GM18870 (cell line): Measurements from ENCODE around the gene ANO4.
A peak's percentile ranks its signal among the peaks of the same experiment; 100 is the strongest.
"Not testable (repeated sequence)": the region's sequence is repeated elsewhere in the genome, so short reads cannot be mapped to it uniquely, and the experiment has no call there.

Experiments
- ATAC-seq: cut with Tn5 transposase; IDR thresholded peaks from one replicate; pipeline ENCODE4 v1.9.1; 2021; ENCODE audit warnings: moderate library complexity; ENCODE audit not compliant: unreplicated experiment

Gene ANO4

DNA sequence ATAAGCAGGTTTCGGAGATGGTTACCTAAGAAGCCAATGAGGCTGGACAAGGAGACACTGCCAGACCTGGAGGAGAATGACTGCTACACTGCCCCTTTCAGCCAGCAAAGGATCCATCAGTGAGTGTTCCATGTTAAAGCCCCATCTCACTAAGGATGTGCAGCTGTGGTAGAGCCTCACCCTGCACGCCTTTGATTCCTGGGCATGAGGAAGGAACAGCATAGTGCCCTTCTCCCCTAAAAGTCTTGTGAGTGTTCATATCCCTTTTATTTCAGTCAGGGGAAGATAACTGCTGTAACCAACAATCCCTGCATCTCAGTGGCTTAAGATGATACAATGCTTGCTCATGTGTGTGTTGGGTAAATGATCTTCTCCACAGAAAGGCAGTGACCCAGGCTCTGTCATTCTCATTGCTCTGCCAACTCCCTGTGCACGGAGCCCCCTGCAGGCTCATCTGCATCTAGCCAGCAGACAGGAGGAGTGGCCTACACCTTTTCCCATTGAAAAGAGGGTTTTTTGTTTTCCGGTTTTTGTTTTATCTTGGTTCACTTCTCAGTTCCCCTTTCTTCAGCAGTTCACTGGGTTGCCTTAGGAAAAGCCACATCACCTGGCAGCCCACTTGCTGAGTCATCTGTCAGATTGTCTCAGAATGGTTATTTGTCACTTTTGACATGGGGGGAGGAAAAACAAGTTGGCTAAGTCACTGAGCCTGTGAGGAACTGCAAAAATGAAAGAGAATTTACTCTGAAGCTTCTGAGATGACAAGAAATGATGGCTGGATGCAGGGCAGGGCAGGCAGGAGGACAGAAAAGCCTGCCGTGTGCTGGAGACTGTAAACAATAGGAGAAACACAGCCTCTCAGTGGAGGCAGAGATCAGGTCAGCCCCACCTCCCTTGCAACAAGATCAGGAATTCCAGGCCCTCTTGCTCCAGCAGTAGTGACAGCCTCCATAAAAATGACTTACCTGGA, 193.3 kb downstream of the ANO4 start:
- peak; percentile 98 for ATAC-seq

DNA sequence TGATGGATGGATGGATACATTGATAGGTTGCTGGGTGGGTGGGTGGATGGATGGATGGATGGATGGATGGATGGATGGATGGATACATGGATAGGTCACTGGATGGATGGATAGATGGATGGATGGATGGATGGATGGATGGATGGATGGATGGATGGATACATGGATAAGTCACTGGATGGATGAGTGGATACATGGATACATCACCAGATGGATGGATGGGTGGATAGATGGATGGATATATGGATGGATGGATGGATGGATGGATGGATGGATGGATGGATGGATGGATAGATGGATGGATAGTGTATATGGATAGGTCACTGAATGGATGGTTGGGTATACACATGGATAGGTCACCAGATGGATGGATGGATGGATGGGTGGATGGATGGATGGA, 194.9 kb downstream of the ANO4 start:
- ATAC-seq = not testable (repeated sequence)

DNA sequence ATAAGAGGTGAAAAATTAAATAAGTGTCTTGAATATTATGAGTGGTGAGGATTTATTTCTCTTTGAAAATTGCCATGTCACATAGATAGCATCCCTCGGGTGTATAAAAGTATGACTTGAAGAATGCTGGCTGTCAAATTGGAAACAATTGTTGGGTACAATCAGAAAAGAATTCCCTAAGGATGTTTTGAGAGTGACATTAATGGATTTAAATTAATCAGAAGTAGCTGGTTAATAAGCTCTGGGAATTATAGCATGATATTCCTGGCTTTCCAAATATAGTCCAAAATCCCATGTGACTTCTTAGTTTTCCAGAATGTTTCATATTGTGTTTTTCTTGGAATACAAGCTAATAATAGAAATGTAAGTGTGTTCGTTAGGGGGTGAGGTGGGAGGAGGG, 196.5 kb downstream of the ANO4 start:
- ATAC-seq = no peak

DNA sequence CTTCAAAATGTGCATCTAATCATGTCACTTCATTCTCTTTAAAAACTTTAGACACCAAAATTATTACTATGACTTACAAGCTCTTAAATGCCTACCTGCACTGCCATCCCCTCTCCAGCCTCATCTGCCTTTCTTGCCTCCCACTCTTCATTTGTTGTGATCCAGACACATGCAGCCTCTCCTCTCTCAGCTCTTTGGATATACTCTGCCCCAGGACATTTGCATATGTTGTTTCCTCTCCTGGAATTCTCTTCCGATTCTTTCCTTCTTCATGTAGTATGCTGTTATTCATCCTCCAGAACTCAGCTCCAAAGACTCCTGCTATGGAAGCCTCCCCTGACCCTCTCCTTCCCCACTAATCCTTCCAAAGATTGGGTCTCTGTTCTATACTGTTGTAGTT, 197.6 kb downstream of the ANO4 start:
- no peak for ATAC-seq

DNA sequence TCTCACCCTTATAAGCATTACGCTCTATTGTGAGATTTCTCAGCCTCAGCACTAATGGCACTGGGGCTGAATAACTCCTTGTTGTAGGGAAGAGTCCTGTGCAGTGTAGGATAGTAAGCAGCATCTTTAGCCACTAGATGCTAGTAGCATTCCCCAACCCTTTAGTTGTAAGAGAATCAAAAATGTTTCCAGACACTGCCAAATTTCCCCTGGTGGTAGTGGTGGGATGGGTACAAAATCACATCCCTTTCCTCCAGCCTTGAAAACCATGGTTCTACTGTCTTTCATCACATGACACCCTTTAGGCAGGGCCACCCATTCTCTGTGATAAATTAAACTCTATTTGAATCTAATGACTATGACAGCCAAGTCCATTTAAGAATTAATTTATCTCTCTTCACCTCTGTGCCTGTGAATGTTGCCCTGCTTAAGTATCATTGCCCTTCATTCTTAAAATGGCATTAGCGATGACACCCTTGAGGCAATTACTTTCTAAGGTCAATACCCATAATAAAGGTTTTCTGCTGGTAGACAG, 199.4 kb downstream of the ANO4 start:
- no peak for ATAC-seq

DNA sequence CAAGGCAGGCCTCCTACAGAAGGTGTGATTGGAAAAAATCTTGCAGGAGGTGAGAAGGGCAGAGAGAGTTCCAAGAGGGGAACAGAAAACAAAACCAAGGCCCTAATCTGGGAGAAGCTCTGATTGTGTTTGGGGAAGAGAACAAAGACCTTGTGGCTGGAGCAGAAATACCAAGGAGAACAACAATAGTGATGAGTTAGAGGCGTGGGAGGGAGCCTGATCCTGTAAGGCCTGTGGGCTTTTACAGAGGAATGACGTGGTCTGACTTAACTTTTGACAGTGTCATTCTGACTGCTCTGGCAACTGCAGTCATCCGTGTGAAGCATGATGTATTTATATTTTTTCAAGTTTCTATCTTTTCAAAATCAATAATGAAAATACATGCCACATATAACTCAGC, 200.6 kb downstream of the ANO4 start:
- peak; percentile 76 for ATAC-seq

DNA sequence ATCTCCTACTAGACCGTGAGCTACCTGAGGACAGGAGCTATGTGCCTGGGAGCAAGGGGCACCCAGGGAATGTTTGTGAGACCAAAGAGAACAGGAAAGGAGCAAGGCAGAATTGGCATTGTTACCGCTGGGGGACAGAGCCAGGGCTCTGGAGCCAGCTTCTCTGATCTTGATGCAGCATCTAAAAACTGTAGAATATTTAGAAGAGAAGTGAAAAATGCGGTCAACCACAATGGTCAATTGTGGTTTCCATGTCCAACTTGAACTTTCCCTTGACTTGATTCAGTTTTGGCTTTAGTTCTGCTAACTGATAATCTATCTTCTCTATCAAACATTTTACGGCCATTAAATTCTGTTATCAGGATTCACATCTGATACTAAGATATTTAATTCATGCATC, 201.2 kb downstream of the ANO4 start:
- ATAC-seq = peak; percentile 78

DNA sequence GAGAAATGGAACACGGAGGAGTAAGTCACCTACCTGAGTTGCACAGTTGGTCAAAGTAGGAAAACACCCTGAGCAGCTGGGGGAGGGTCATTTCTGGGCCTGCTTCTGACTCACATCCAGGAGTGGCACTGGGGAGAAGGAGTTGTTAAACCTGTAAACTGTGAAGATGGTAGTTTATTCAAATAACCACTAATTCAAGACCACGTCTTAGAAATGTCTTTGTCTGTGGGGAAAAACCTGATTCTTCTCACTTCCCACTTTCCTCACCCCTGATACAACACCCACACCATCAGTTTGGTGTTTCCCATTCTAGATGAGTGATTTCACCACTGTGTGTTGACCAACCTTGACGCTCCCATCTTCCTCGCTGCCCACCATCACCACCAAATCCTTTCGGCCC, 207.1 kb downstream of the ANO4 start:
- peak; percentile 87 for ATAC-seq

DNA sequence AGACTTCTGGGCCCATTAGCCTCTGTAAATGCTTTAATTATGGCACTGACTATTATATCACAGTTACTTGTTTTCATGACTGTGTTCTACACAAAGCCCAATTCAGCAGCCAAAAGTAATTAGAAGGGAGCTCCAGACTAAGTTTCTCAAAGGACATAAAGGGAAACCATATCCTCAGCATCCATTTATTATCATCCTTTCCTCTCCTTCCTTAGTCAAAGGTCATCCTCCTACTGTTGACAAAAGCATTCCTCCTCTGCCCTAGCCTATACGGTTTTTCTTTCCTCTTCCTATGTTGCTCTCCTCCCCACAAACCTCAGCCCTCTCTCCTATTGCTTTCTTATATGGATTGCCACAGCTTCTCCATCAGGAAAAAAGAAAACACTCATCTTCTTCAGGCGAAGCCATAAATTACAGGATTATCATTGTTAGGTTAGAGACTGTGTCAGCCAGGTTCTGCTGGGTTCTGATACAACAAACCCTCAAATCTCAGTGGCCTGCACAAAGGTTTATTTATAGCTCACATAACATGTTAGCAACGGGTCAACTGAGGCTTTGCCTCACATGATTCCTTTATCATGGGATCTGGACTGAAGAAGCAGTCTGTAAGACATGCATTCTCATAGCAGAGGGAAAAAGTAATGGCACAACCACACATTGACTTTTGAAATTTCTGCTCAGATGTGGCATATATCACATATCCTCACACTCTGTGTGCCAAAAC, 208.3 kb downstream of the ANO4 start:
- no peak for ATAC-seq

DNA sequence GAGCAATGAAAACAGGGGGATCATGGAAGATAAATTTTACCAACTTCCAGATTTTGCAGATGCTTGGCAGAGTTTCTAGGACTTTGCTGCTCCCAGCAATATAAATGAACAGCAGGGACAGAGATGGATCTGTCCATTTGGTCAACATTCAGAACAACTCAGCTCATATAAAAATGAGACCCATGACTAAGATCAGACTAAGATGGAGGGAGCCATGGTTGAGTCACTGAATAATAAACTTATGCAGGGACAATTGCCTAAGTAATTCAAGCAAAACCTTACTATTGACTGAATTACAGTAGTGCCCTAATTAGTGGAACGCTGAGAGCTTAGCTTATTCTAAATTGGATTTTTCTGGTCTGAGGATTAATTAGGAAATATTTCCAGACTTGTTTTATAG, 210.3 kb downstream of the ANO4 start:
- ATAC-seq = no peak

DNA sequence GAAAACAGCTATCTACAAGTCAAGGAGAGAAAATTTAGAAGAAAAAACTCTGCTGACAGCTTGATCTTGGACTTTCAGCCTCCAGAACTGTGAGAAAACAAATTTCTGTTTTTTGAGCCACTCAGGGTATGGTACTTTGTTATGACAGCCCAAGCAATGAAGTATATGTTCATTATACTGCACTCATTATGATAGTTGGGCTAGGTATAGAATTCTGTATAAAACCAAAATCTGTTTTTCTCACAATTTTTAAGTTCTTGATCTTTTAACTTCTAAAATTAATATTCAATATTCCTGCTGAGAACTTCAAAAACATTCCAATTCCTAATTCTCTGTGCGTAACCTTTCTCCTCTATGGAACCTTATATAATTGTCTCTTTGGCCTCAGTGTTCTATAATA, 214.7 kb downstream of the ANO4 start:
- no peak for ATAC-seq

DNA sequence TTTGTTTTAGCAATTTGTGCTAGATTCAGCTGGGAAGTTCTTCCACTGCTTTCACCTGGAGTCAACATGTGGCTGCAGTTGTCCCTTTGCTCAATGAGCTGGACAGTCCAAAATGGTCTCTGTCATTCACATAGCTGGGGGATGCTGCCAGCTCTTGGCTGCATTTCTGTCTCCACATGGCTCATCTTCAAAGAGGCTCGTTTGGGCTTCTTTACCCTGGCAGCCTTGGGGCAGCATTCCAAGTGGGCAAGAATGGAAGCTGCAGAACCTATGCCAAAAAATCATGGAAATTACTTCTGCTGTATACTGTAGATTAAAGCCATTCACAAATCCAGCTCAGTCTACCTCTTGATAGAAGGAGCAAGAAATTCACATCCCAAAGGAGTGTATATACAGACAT, 216.3 kb downstream of the ANO4 start:
- ATAC-seq = no peak

DNA sequence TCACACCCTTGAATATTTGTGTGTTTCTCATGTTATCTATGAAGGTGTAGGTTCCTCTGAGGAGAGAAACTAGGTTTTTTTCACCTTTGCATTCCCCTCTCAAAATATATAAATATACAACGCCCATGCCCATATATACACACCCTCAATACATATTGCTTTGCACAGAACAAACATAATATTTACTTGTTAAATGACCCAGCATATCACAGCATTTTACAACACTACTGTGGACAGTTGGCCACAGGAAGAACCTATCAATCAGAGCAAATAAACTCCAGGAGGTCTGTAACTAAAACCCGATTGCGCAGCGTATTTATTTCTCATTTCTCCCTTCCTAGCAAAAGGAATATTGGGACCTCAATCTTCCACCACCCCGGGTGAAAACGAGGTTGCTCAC, 219.4 kb downstream of the ANO4 start:
- ATAC-seq = no peak

DNA sequence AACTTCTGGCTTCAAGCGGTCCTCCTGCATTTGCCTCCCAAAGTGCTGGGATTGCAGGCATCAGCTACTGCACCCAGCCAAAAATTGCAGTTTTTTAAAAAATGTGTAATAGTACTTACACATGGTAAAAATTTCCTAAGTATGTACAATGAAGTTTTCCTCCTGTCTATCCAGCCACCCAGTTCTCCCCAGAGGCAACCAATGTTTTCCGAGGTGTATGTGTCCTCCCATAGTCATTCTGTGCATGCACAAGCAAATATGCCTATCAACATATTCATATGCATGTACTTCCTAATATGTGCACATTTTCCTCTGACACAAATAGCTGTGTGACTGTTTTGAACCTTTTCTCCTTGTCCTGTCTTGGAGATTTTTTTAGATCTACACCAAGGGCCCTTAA, 220.5 kb downstream of the ANO4 start:
- no peak for ATAC-seq

DNA sequence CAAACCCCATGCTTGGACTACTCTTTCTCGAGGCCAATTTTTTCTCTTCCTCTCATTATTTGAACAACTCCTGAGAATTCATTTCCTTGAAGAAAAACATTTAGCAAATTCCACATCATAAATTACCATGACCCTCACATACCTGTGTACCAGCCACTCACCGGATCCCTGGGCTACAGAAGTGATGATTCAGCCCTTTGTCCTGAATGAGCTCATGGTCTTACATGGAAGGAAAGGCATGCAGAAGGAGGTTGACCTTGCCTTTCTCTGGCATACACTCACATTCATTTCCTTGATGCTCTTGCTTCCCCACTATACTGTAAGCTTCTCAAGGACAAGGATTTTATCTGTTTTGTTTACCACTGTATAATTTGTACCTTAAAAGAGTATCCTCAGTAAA, 224.0 kb downstream of the ANO4 start:
- ATAC-seq = no peak

DNA sequence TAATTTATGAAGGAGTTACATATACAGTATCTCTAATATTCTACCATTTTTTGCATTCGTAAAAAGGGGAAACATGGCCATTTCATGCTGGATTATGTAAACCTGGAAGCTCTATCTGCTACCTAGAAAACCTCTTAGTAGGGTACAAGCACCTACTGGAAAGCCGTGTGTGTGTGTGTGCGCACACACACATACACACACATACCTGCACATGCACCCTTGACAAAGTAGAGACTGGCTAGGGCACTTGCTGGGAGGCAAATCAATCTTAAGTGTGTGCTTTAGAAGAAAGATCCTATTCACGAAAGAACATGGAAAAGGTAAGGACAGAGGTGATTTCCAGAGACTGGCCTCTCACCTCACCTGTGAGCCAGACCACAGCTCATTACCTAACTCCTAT, 224.6 kb downstream of the ANO4 start:
- no peak for ATAC-seq

DNA sequence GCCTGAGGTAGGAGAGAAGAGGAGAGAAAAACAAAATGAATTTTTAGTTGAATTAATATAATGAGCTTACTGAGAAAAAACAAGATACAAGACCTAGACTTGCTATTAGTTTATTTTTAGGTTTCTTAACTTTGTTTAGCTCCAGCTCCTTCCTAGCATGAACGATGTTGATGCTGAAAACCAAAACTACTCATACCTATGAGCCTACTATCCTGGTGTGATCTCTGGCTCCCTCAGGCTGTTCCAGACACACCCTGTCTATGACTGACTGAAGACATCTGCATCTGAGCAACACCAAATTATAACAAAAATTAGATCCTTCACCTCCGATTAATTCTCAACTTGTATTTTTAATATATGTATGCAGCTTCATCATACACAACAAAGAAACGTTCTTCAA, 225.1 kb downstream of the ANO4 start:
- no peak for ATAC-seq

DNA sequence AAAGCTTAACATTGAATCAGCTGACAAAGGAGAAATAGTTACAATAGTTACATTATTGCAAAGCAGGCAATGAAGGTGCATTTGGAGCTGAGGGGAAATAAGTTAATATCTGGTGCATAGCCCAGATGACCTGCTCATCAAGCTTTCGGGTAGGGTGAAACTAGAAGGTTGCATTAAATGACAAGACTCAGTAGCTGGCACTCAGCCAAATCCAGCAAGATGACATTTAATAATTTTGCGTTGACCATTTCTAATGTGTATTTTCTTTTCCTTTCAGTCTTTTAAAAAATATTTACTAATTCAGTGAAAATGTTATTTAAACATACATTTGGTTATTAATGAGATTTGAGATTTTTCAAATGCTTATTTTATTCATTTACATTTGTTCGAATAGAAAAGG, 226.9 kb downstream of the ANO4 start:
- no peak for ATAC-seq

DNA sequence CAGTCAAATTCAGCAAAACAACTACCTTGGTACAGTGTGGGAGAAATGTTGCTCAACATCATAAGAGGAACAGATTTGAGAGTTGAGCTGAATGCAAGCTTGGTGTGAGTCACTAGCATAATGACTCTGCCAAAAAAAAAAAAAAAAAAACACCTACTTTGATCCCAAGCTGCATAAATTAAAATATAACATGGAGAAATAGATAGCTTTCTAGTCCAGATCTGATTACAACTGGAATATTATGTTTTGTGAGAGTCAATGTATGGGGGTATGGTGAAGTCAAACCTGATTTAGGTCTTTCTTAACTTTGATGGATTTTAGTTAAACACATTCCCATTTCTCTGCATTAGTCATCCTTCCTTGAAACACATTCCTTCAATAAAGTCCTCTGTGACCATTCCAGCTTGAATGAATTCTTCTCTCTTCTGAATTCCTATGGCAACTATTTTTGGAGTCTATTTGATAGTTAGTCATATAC, 227.4 kb downstream of the ANO4 start:
- ATAC-seq = no peak

DNA sequence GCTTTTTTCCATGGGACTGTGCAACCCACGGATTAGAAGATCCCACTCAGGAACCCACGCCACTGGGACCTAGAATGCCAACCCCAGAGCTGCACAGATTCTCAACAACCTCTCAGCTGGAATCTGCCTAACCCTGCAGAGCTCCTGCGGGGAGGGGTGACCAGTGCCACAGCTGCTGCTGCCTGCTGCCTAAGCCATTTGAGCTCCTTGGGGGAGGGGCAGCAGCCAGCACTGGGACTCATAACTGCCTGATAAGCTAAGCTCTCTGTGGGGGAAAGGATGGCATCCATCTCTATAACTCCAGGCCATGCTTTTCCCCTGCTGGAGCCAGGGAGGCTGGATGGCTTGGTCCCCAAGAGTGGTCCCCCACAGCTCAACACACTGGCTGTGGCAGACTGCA, 232.6 kb downstream of the ANO4 start:
- no peak for ATAC-seq

DNA sequence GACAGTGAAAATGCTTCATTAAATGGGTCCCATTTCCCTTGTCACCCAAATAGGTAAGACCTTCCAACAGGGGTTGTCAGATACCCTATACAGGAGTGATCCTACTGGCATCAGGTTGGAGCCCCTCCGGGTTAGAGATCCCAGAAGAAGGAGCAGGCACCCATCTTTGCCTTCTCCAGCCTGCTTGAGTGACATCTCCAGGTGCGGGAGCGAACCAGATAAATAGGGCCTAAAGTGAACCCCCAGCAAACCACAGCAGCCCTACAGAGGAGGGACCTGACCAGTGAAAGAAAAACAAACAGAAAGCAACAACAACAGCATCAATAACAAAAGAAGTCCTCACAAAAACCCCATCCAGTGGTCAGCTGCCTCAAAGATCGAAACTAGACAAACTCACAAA, 233.2 kb downstream of the ANO4 start:
- no peak for ATAC-seq
